ENCODE measurements around the gene NELFA. TPM values are rescaled to one million over a fixed set of nuclear protein-coding genes. Genes with fewer than 3 reads are reported as not detected.

The NELFA gene
- total RNA-seq, 1 experiment from 2014 or later = 55.0 TPM

GRCh38 chr4:1986578-1987210, 22.1 kb downstream of the NELFA start:
- Histone ChIP-seq H3K27me3 (ENCODE audit: insufficient read depth, low read length) (no peaks in the 10 kb centered on the region), H4K91ac (ENCODE audit: insufficient read length, low read depth, low read length) (no peak overlapping the region), H2AFZ (ENCODE audit: low read length) (no peak overlapping the region), H3K56ac (ENCODE audit: insufficient read length, low read depth, low read length) (no peak overlapping the region), H2BK120ac (ENCODE audit: low read depth, low read length, poor library complexity, severe bottlenecking) (no peak overlapping the region), H3K23me2 (ENCODE audit: insufficient read length, low read depth, low read length, poor library complexity, severe bottlenecking) (no peaks in the 10 kb centered on the region), H3K23ac (ENCODE audit: insufficient read length, low read depth, low read length) (no peak overlapping the region), H3K79me1 (ENCODE audit: insufficient read depth, low read depth, low read length, poor library complexity, severe bottlenecking) (peaks cover 5% of the 10 kb centered on the region), H4K5ac (ENCODE audit: insufficient read length, low read depth, low read length) (no peak overlapping the region), H3K4me2 (ENCODE audit: insufficient read depth, insufficient read length, low read length) (no peak overlapping the region), H4K8ac (replicated peaks; ENCODE audit: insufficient read length, low read depth, low read length) (no peak overlapping the region), H4K20me1 (ENCODE audit: control insufficient read depth, insufficient read depth, insufficient read length) (no peaks in the 10 kb centered on the region), H2AK5ac (ENCODE audit: insufficient read length, low read length) (no peak overlapping the region), H3K14ac (ENCODE audit: insufficient read depth, low read length) (no peak overlapping the region), H2BK15ac (ENCODE audit: low read depth, low read length) (no peak overlapping the region), H3T11ph (ENCODE audit: low read length) (no peak overlapping the region), H3K4ac (ENCODE audit: low read depth, low read length) (no peak overlapping the region), H2BK20ac (ENCODE audit: low read depth, low read length, poor library complexity, severe bottlenecking) (no peak overlapping the region), H3K27ac (ENCODE audit: insufficient read length, low read depth, low read length) (no peak overlapping the region), H3K79me2 (ENCODE audit: insufficient read depth, low read length) (no peaks in the 10 kb centered on the region), H3K4me1 (ENCODE audit: insufficient read depth, low read length) (no peaks in the 10 kb centered on the region), H3K9me3 (ENCODE audit: control insufficient read depth, low read depth, low read length) (no peaks in the 10 kb centered on the region), H2BK12ac (ENCODE audit: insufficient read length, low read depth, low read length) (no peak overlapping the region), H3K9ac (ENCODE audit: extremely low read depth, insufficient read length, low read length) (no peak overlapping the region), H2BK5ac (ENCODE audit: insufficient read length, low read length) (no peak overlapping the region), H3K18ac (ENCODE audit: insufficient read length, low read depth, low read length) (no peak overlapping the region)
- WGBS (ENCODE audit: extremely low coverage, insufficient read length, low lambda C conversion rate) = no CpG with 5 or more reads among the region's 22 CpGs
- Mint-ChIP-seq H3K9me3 (no peaks in the 10 kb centered on the region), H3K36me3 (ENCODE audit: insufficient read depth in 1 of 3, low read depth in 3 of 3) (peaks cover 18 to 58% (median 56%) of the 10 kb centered on the region in 3 experiments; a peak in 6 of 7 replicates), H3K4me3 (no peak overlapping the region), H3K4me1 (0 out of 4 replicates have a peak, but pooled peaks cover 0 to 1% of the 10 kb centered on the region in 2 experiments), H3K27me3 (ENCODE audit: low read depth) (no peaks in the 10 kb centered on the region), H3K27ac (no peak overlapping the region)
- no peak for TF ChIP-seq CTCF (conservative IDR thresholded peaks at IDR 0.05)
- DNase-seq = no peak

Data from H9 (cell line).